IPS-11a (cell line): ENCODE data around the gene LOXL1.
"Not testable (repeated sequence)": the region's sequence is repeated elsewhere in the genome, so short reads cannot be mapped to it uniquely, and the experiment has no call there.

Experiments
- H3K4me3 ChIP-seq: one replicate; pipeline ENCODE4 v1.5.1; 2013; ENCODE audit warnings: low read depth, low read length, control low read depth

Gene LOXL1

DNA sequence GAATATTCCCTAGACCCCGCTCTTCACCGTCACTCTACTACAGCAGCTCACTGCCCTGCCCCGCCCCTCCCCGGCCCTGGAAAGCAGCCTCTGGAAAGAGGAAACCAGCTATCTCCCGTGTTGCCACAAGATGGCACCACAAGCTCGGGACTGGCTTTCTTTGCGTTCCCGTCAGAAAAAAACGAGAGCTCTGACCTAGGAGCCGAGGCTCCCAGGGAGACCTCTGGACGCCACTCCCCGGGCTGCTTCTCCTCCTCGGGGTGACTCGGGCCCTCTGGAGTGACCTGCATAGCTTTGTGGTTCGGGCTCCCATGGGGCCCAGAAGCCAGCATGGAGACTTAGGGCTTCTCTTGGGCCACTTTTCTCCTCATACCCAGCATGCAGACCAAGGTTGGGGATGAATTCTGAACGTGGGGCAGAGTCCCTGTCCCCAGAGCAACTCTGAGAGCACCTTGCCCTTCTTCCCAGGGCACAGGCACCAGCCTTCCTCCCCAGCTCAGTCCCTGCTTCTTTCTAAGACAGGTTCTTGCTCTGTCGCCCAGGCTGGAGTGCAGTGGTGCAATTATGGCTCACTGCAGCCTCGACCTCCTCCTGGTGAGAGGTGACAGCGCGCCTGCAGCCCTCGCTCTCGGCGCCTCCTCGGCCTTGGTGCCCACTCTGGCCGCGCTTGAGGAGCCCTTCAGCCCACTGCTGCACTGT lies 46.9 kb downstream of the LOXL1 start:
- no peak overlapping the region for H3K4me3 ChIP-seq

- not testable (repeated sequence) for H3K4me3 ChIP-seq
Measured at GRCh38 chr15:73973683-73974200, 47.5 kb downstream of the LOXL1 start.

DNA sequence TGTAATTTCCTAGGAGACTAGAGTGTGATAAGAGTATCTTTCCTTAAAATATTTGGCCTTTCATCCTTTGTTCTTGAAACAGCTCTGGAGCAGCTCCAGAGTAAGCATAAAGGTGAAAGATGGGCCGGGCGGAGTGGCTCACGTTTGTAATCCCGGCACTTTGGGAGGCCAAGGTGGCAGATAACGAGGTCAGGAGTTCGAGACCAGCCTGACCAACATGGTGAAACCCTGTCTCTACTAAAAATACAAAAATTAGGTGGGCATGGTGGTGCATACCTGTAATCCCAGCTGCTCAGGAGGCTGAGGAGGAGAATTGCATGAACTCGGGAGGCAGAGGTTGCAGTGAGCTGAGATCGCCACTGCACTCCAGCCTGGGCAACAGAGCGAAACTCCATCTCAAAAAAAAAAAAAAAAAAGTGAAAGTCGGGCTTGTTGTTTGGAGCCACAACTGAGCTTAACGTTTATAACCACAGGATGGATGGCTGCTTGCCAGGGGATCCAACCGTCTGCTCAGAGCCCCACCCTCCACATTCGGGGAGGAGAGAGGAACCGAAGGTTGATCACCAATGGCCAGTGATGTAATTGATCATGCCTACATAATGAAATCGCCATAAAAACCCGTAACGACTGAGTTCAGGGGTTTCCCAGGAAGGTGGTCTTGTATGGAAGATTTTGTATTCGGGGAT lies 49.3 kb downstream of the LOXL1 start:
- H3K4me3 ChIP-seq: not testable (repeated sequence)

DNA sequence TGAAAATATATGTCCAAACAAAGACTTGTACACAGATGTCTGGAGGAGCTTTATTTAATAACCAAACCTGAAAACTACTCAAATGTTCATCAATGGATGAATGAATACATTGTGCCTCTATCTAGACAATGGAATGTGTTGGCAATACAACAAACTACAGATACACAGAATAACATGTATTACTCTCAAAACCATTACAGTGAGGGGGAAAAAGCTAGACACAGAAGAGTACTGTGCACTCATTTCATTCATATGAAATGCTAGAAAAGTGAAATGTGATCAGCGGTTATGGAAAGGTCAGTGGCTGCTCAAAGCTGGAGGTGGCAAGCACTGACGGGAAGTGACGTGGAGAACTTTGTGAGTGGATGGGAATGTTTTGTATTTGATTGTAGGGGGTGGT lies 52.6 kb downstream of the LOXL1 start:
- H3K4me3 ChIP-seq: no peak overlapping the region

DNA sequence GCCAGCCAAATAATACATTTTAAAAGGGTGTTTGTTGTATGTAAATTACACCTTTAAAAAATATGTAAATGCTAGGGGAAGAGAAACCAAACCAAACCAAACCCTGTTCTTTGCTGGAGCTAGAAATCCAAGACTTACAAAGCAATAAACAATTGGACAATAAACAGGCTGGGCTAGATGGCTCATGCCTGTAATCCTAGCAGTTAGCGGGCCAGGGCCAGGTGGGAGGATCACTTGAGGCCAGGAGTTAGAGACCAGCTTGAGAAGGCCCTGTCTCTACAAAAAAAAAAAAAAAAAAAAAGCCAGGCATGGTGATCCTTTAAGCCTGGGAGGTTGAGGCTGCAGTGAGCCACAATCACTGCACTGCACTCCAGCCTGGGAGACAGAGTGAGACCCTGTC lies 53.4 kb downstream of the LOXL1 start:
- H3K4me3 ChIP-seq: no peak overlapping the region

DNA sequence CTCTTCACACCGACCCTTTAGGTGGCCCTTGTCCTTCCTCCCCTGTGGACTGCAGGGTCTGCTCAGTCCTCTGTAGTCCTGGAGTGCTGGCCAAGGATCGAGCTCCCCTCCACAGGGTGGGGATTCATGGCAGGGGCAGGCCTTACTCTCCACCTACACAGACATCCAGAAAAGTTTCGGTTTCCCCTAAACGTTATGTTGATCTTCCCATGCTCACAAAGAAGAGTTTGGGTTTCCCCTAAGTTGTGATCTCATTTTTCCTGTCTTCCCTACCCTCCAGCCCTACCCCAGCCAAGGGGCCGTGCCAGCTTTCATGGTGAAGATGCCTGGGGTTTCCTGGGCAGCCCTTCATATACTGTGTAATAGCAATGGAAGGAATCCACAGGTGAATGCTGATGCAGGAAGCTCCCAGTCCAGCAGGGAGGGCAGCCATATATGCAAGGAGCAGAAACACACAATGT lies 55.5 kb downstream of the LOXL1 start:
- no peak overlapping the region for H3K4me3 ChIP-seq

GRCh38 chr15:73982222-73982962 lies 56.1 kb downstream of the LOXL1 start:
- H3K4me3 ChIP-seq: no peak overlapping the region

GRCh38 chr15:73983211-73983727 lies 57.0 kb downstream of the LOXL1 start:
- H3K4me3 ChIP-seq: no peak overlapping the region

GRCh38 chr15:73983773-73984172 lies 57.5 kb downstream of the LOXL1 start:
- H3K4me3 ChIP-seq: no peak overlapping the region

- no peak overlapping the region for H3K4me3 ChIP-seq
Measured at GRCh38 chr15:73984208-73984979, 58.1 kb downstream of the LOXL1 start.

GRCh38 chr15:73985101-73985873 lies 59.0 kb downstream of the LOXL1 start:
- no peak overlapping the region for H3K4me3 ChIP-seq

DNA sequence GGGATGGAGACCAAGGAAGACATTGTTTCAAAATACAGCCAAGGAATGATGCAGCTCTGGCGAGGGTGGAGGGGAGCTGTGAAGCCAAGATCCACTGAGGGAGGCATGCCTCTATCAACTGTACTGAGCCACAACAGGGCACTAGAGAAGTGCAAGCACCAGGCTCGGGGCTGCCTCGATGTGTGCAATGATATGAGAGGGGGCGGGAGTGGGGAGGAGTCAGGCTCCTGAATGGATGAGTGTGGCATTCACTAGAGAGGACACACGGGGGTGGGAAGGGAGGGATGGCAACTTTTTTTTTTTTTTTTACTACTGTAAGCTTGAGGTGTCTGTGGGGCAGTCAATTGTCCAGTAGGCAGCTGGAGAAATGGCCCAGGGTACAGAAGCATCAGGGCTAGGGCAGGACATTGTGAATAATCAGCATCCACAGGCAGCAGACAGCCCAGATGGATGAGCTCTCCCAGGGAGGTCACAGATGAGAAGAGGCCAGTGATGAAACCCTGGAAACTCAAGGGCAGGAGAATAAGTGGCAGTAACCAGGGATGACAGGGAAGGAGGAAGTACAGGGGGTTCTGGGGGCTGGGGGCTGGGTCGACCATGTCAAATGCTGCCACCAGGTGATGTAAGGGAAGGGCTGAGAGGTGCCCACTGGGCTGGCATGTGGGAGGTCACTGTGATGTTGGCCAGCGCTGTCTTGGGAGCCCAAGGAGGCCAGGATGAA lies 60.0 kb downstream of the LOXL1 start:
- no peak overlapping the region for H3K4me3 ChIP-seq

- no peak overlapping the region for H3K4me3 ChIP-seq
Measured at GRCh38 chr15:73986776-73987056, 60.5 kb downstream of the LOXL1 start.

DNA sequence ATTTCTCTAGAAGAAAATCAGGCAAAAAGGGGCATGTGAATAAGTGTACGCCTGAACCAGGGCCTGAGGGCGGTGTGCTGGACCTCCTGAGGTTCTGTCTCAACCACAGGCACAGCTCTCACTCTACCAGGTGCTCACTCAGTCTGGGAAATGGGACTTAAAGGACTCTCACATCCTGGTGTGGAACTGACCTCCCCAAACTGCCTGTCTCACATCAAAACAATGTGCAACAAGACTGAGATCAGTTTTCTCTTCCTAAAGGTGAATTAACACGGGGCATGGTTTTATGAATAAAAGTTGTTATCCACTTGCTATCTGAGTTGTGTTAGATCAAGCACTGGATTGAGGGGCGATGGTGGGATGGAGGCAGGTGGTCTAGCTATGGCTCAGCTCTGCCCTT lies 61.0 kb downstream of the LOXL1 start:
- no peak overlapping the region for H3K4me3 ChIP-seq

DNA sequence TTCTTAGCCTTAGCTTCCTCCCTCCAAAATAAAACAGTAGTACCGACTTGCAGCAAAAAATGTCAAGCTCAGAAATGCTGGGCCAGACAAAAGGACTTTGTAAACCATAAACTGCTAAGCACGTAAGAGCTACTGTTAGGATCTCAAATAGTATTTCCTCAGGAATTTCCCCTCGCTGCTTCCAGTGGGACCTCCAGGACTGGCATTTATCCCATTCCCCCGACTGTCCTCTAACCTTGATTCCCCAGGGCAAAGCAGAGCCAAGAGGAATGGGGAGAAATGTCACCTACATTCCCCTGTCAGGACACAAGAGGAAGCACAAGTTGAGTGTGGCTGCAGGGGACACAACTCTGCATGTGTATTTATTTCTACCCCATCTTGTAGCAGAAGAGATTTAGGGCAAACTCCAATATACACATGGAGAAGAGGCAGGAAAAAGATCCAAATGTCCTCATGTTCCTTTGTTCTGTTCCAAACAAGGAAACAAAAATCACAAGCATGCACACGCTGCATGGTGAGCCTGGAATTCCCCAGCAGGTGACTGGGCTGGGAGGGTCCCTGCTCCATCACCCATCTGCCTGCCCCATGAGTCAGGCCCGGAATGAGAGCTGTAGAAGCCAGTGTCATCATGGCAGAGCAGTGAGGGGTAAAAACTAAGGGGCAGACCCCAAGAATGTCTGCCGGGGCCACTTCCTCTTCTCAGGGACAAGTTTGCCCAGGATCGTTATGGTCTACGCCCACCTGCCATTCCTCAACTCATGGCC lies 61.6 kb downstream of the LOXL1 start:
- no peak overlapping the region for H3K4me3 ChIP-seq

DNA sequence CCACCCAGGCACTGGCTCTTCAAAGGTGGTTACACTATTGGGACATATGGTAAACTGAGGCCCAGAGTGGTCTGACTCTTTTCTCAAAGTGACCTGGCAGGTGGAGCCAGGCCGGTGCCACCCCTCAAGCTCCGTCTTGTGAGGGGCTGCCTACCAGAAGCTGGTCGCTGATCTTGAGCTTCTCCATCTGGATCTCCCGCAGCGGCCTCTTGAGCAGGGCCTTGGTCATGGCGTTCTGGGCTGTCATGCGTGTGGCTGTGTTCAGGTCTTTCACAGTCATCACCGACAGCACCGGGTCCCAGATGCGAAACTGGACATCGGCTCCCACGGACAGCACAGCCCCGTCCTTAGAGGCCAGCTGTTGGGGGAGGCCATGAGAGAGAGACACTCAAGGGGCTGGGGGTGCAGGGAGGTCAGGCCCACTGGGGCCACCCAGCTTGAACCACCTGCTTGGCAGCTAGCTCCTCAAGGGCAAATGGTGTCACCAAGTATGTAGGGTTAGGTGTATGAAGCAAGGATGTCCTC lies 62.2 kb downstream of the LOXL1 start:
- no peak overlapping the region for H3K4me3 ChIP-seq

DNA sequence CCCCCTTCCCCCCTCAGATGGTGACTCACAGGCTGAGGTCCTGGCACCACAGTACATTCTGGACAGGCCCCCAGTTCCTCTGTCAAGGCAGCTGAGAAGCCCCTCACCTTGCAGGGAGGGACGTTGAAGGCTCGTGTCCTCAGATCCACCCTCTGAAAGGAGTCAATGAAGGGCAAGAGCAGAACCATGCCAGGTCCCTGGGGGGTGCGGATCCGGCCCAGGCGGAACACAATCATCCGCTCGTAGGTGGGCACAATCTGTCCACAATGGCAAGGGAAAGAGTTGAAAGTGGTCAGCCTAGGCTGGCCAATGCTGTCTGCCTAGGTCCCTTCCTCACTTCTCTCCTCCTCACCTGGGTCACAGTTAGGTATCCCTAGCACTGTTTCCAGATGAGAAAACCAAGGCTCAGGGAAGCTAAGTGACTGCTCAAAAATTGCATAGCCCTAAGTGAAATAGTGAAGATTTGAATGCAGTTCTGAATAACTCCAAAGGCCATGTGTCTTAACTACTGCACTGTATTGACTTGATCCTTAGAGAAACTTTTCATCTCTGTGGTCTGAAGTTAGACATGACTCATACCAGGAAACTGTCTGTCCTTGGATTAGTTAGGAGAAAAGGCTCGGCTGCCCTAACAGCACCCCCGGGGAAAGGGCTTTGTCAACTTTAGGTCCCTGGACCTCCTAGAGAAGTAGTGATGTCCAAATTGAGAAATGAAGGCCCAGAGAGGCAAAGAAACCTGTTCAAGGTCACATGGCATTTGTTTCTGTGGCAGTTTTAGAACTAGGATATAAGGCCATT lies 62.9 kb downstream of the LOXL1 start:
- no peak overlapping the region for H3K4me3 ChIP-seq
